ENCODE results near the gene NCKAP5. TPM values are rescaled to one million over a fixed set of nuclear protein-coding genes. Genes with fewer than 3 reads are reported as not detected.

Gene NCKAP5
- total RNA-seq, 1 donor from 2014 or later, result 27.9 TPM

- H3K9me3 Mint-ChIP-seq, result peaks cover 4% of the 10 kb centered on the region
- H3K27me3 Mint-ChIP-seq (ENCODE audit: low read depth), result no peaks in the 10 kb centered on the region
- peaks cover 10% of the 10 kb centered on the region for H3K36me3 Mint-ChIP-seq (ENCODE audit: low read depth)
- DNase-seq (ENCODE audit: low read depth, low spot score), result no peak
- no peak overlapping the region for H3K27ac Mint-ChIP-seq (ENCODE audit: unreplicated experiment)
- no peak for TF ChIP-seq CTCF (conservative IDR thresholded peaks at IDR 0.05)
- H3K4me3 Mint-ChIP-seq, result no peak overlapping the region
- no peaks in the 10 kb centered on the region for H3K4me1 Mint-ChIP-seq
These were observed 684.8 kb downstream of the NCKAP5 start for GRCh38 chr2:132883430-132883829.

- H3K9me3 Mint-ChIP-seq, result no peaks in the 10 kb centered on the region
- no peak overlapping the region for H3K27ac Mint-ChIP-seq (ENCODE audit: unreplicated experiment)
- no peaks in the 10 kb centered on the region for H3K4me1 Mint-ChIP-seq
- H3K36me3 Mint-ChIP-seq (ENCODE audit: low read depth), result peaks cover 5% of the 10 kb centered on the region
- no peak for DNase-seq (ENCODE audit: low read depth, low spot score)
- H3K27me3 Mint-ChIP-seq (ENCODE audit: low read depth), result no peaks in the 10 kb centered on the region
- H3K4me3 Mint-ChIP-seq, result no peak overlapping the region
- TF ChIP-seq CTCF (conservative IDR thresholded peaks at IDR 0.05), result no peak
These were observed 686.7 kb downstream of the NCKAP5 start for GRCh38 chr2:132881546-132881945.

GRCh38 chr2:132877923-132878322 is 690.3 kb downstream of the NCKAP5 start:
- Mint-ChIP-seq H3K27me3 (ENCODE audit: low read depth) (no peaks in the 10 kb centered on the region), H3K27ac (ENCODE audit: unreplicated experiment) (peak overlapping the region; percentile 36), H3K4me3 (no peak overlapping the region), H3K9me3 (no peaks in the 10 kb centered on the region), H3K36me3 (ENCODE audit: low read depth) (peaks cover 5% of the 10 kb centered on the region), H3K4me1 (no peaks in the 10 kb centered on the region)
- DNase-seq (ENCODE audit: low read depth, low spot score), result no peak
- TF ChIP-seq CTCF (conservative IDR thresholded peaks at IDR 0.05), result no peak

- Mint-ChIP-seq H3K4me3 (no peak overlapping the region), H3K27me3 (ENCODE audit: low read depth) (no peaks in the 10 kb centered on the region), H3K9me3 (no peaks in the 10 kb centered on the region), H3K4me1 (no peaks in the 10 kb centered on the region), H3K27ac (ENCODE audit: unreplicated experiment) (no peak overlapping the region), H3K36me3 (ENCODE audit: low read depth) (peaks cover 5% of the 10 kb centered on the region)
- TF ChIP-seq CTCF (conservative IDR thresholded peaks at IDR 0.05), result no peak
- no peak for DNase-seq (ENCODE audit: low read depth, low spot score)
These were observed 691.4 kb downstream of the NCKAP5 start for GRCh38 chr2:132876745-132877391.

- H3K9me3 Mint-ChIP-seq, result no peaks in the 10 kb centered on the region
- no peak overlapping the region for H3K27ac Mint-ChIP-seq (ENCODE audit: unreplicated experiment)
- H3K36me3 Mint-ChIP-seq (ENCODE audit: low read depth), result peaks cover 3% of the 10 kb centered on the region
- no peak for DNase-seq (ENCODE audit: low read depth, low spot score)
- no peaks in the 10 kb centered on the region for H3K27me3 Mint-ChIP-seq (ENCODE audit: low read depth)
- no peak for TF ChIP-seq CTCF (conservative IDR thresholded peaks at IDR 0.05)
- no peaks in the 10 kb centered on the region for H3K4me1 Mint-ChIP-seq
- H3K4me3 Mint-ChIP-seq, result no peak overlapping the region
These were observed 693.1 kb downstream of the NCKAP5 start for GRCh38 chr2:132875193-132875592.

Measured in neural crest cell (in vitro differentiated cells).